Measurements from ENCODE around the gene PMEPA1.

- TF ChIP-seq CTCF (IDR thresholded peaks at IDR 0.05) (no peak), POLR2A (IDR thresholded peaks at IDR 0.05) (no peak)
Measured at GRCh38 chr20:57663681-57664451, 45.9 kb downstream of the PMEPA1 start.
